DND-41 (cell line): ENCODE measurements around the gene NEK2.

Experiments used
- EZH2 ChIP-seq: IDR thresholded peaks from 3 replicates; pipeline ENCODE4 v1.6.1; 2012; ENCODE audit warnings: borderline replicate concordance, low read depth, mild to moderate bottlenecking, moderate library complexity, low read length, inconsistent platforms; ENCODE audit not compliant: severe bottlenecking
- TF ChIP-seq, protein P1 (sequence below): IDR thresholded peaks from 2 replicates; pipeline ENCODE4 v1.5.1; 2012; ENCODE audit warnings: borderline replicate concordance, low read length, moderate library complexity, mild to moderate bottlenecking; ENCODE audit not compliant: poor library complexity, severe bottlenecking; ENCODE audit errors: extremely low read depth

DNA sequence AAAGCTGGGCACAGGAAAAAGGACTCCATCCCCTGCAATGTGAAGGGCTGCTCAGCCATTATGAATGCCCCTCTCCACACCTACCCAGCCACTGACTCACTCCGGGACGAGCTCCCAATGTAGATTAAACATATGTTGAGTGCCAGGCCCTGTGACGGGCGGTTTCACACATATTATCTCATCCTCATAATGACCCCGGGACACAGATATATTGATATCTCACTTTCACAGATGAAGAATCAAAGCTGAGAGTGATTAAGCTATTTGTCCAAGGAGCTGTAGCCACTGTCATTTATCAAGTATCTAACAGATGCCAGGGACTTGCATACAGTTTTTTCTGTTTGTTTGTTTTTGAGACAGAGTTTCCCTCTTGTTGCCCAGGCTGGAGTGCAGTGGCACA is 61.5 kb downstream of the NEK2 start:
- TF ChIP-seq, protein P1, sequence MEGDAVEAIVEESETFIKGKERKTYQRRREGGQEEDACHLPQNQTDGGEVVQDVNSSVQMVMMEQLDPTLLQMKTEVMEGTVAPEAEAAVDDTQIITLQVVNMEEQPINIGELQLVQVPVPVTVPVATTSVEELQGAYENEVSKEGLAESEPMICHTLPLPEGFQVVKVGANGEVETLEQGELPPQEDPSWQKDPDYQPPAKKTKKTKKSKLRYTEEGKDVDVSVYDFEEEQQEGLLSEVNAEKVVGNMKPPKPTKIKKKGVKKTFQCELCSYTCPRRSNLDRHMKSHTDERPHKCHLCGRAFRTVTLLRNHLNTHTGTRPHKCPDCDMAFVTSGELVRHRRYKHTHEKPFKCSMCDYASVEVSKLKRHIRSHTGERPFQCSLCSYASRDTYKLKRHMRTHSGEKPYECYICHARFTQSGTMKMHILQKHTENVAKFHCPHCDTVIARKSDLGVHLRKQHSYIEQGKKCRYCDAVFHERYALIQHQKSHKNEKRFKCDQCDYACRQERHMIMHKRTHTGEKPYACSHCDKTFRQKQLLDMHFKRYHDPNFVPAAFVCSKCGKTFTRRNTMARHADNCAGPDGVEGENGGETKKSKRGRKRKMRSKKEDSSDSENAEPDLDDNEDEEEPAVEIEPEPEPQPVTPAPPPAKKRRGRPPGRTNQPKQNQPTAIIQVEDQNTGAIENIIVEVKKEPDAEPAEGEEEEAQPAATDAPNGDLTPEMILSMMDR = no peak
- TF ChIP-seq EZH2 = no peak
